ENCODE data around the gene SCGB1D1.

GRCh38 chr11:62142043-62142375, 48.0 kb upstream of the SCGB1D1 start:
- no peak for TF ChIP-seq KDM1A (IDR thresholded peaks at IDR 0.05; ENCODE audit: borderline replicate concordance, low read length)
- TF ChIP-seq YY1 (IDR thresholded peaks at IDR 0.05; ENCODE audit: low read depth, low read length): no peak
- no peak for TF ChIP-seq CTCF (IDR thresholded peaks at IDR 0.05; ENCODE audit: control extremely low read depth in 1 of 3, insufficient read depth in 1 of 3, low read depth in 1 of 3, low read length in 3 of 3)
- no peak for TF ChIP-seq EZH2 (IDR thresholded peaks at IDR 0.05; ENCODE audit: low read depth, low read length, severe bottlenecking)
- no peak for TF ChIP-seq EP300 (IDR thresholded peaks at IDR 0.05; ENCODE audit: borderline replicate concordance in 1 of 2, low read depth in 2 of 2, low read length in 2 of 2)
- no peak for TF ChIP-seq SAP30 (IDR thresholded peaks at IDR 0.05; ENCODE audit: insufficient read depth, insufficient replicate concordance, low read length)

All from H1 (cell line).